ENCODE data around the gene PPP2R2D. TPM values are rescaled to one million over a fixed set of nuclear protein-coding genes. Genes with fewer than 3 reads are reported as not detected.

Gene PPP2R2D
- total and polyA plus RNA-seq, 5 experiments from 2014 or later = 22.7 to 49.6 (median 38.3) TPM

DNA sequence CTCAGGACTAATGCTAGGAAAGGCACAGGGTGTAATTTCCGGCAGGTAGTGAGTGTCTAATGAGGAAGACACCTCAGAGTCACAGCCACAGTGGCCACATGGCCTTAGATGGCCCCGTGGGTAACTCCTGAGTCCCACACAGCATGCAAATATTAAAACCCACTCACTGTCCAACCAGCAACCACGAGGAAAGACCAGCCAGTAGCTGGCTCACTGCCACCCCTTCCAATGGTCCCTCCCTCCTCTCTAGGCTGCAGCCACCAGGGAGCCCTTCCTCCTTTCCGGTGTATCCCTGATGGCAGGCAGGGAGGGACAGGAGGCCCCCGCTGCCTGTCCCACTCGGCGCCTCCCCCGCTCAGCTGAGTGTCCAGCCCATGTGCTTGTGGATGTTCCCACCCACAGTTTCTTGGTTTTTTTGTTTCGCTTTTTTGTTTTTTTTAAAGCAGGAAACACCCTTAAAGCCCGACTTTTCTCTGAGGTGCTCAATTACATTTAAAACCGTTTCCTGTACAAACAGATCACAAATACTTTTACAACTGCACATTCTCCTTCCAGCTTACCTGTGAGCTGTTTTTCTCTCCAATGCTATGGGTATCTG, 71.8 kb downstream of the PPP2R2D start:
- POLR2A ChIA-PET = interaction anchor here (0.5 to 3.7 kb wide), 11 partner anchors 8 to 78 kb away, joined by 3 to 29 read pairs (median 4); partner anchors contain the start of genes BNIP3 and PPP2R2D
- ATAC-seq = peak; percentile 72 to 78

GRCh38 chr10:131973160-131973951, 72.5 kb downstream of the PPP2R2D start:
- H3K27me3 Mint-ChIP-seq = no peaks in the 10 kb centered on the region
- H3K4me3 Mint-ChIP-seq = peak overlapping the region; percentile 78 to 98 (median 87)
- POLR2A ChIA-PET = interaction anchor here (0.5 to 3.7 kb wide), 11 partner anchors 8 to 79 kb away, joined by 3 to 29 read pairs (median 4); partner anchors contain the start of genes BNIP3 and PPP2R2D
- DNase-seq (peak in 4 of 10 donors; percentile 9 to 69 (median 30)), ATAC-seq (peak; percentile 67 to 74)
- H3K36me3 Mint-ChIP-seq = peaks cover 0 to 39% (median 7%) of the 10 kb centered on the region in 3 donors
- peak overlapping the region; percentile 85 to 95 (median 94) for H3K27ac Mint-ChIP-seq
- H3K4me1 Mint-ChIP-seq = peaks cover 55 to 90% (median 73%) of the 10 kb centered on the region in 4 donors
- no peaks in the 10 kb centered on the region for H3K9me3 Mint-ChIP-seq

More for the DNA sequence above, 71.8 kb downstream of the PPP2R2D start:
- H3K4me3 Mint-ChIP-seq = peak overlapping the region; percentile 78 to 98 (median 87)
- H3K27me3 Mint-ChIP-seq = no peaks in the 10 kb centered on the region
- peaks cover 0 to 41% (median 8%) of the 10 kb centered on the region in 3 donors for H3K36me3 Mint-ChIP-seq
- H3K4me1 Mint-ChIP-seq = peaks cover 51 to 82% (median 65%) of the 10 kb centered on the region in 4 donors
- no peaks in the 10 kb centered on the region for H3K9me3 Mint-ChIP-seq
- DNase-seq = peak in 8 of 10 donors; percentile 14 to 77 (median 40)
- H3K27ac Mint-ChIP-seq = peak overlapping the region; percentile 85 to 95 (median 94)

DNA sequence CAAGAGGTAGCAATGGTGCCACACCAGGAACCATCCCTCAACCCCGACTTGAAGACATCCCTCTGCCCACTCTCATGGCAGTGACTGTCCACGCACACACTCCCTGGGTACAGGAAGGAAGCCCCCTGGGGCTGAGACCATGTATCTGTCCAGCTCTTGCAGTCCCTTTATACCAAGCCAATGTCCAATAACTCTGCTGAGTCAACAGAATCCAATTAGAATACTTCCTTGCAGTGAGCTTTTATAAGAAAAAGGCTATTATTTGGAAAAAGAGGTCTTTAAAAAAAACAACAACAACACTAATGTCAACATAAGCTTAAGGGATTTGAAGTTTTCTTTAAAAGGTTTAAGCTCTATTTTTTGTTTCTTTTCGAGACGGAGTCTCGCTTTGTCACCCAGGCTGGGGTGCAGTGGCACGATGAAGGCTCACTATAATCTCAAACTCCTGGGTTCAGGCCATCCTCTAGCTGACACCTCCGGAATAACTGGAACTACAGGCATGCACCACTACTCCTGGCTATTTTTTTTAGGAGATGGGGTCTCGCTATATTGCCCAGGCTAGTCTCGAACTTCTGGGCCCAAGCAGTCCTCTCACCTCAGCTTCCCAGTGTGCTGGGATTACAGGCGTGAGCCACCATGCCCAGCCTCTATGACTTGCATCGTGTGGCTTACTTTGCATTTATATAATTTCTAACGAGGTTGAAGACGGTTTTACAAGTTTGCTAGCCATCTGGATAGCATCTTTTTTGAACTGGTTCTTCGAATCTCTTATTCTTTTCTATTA, 73.4 kb downstream of the PPP2R2D start:
- Mint-ChIP-seq H3K36me3 (peaks cover 0 to 31% (median 3%) of the 10 kb centered on the region in 3 donors), H3K4me3 (peak overlapping the region; percentile 57 to 98 (median 87)), H3K27me3 (no peaks in the 10 kb centered on the region)

GRCh38 chr10:131975003-131975402, 74.2 kb downstream of the PPP2R2D start:
- Mint-ChIP-seq H3K4me1 (peaks cover 63 to 97% (median 88%) of the 10 kb centered on the region in 4 donors), H3K4me3 (peak overlapping the region in 9 of 10 donors; percentile 7 to 97 (median 52)), H3K27ac (peak overlapping the region; percentile 75 to 95 (median 89)), H3K9me3 (no peaks in the 10 kb centered on the region), H3K27me3 (peaks cover 0 to 2% (median 0%) of the 10 kb centered on the region in 5 donors), H3K36me3 (peaks cover 0 to 23% (median 3%) of the 10 kb centered on the region in 3 donors)
- DNase-seq (peak in 1 of 10 donors; percentile 25), ATAC-seq (peak in 1 of 2 donors; percentile 26)
- POLR2A ChIA-PET = interaction anchor here (0.9 to 3.7 kb wide), 2 partner anchors 7 to 9 kb away, joined by 3 to 29 read pairs; partner anchors contain the start of gene BNIP3

More for the DNA sequence above, 73.4 kb downstream of the PPP2R2D start:
- H3K27ac Mint-ChIP-seq = peak overlapping the region; percentile 88 to 95 (median 94)
- no peaks in the 10 kb centered on the region for H3K9me3 Mint-ChIP-seq
- no peak for ATAC-seq
- DNase-seq = no peak
- POLR2A ChIA-PET = interaction anchor here (0.6 to 3.7 kb wide), 5 partner anchors 8 to 74 kb away, joined by 3 to 29 read pairs (median 6); partner anchors contain the start of genes BNIP3 and PPP2R2D
- H3K4me1 Mint-ChIP-seq = peaks cover 58 to 92% (median 81%) of the 10 kb centered on the region in 4 donors

- Mint-ChIP-seq H3K27me3 (peaks cover 0 to 2% (median 0%) of the 10 kb centered on the region in 5 donors), H3K27ac (peak overlapping the region; percentile 57 to 94 (median 88)), H3K4me1 (peaks cover 64 to 96% (median 92%) of the 10 kb centered on the region in 4 donors), H3K4me3 (peak overlapping the region in 7 of 10 donors; percentile 24 to 97 (median 52)), H3K36me3 (peaks cover 0 to 15% (median 3%) of the 10 kb centered on the region in 3 donors), H3K9me3 (no peaks in the 10 kb centered on the region)
- DNase-seq (no peak), ATAC-seq (no peak)
- POLR2A ChIA-PET = interaction anchor here (0.9 kb wide), 1 partner anchor 8 kb away, joined by 3 read pairs; no protein-coding TSS in a partner anchor
Measured at GRCh38 chr10:131975796-131976195, 75.0 kb downstream of the PPP2R2D start.

DNA sequence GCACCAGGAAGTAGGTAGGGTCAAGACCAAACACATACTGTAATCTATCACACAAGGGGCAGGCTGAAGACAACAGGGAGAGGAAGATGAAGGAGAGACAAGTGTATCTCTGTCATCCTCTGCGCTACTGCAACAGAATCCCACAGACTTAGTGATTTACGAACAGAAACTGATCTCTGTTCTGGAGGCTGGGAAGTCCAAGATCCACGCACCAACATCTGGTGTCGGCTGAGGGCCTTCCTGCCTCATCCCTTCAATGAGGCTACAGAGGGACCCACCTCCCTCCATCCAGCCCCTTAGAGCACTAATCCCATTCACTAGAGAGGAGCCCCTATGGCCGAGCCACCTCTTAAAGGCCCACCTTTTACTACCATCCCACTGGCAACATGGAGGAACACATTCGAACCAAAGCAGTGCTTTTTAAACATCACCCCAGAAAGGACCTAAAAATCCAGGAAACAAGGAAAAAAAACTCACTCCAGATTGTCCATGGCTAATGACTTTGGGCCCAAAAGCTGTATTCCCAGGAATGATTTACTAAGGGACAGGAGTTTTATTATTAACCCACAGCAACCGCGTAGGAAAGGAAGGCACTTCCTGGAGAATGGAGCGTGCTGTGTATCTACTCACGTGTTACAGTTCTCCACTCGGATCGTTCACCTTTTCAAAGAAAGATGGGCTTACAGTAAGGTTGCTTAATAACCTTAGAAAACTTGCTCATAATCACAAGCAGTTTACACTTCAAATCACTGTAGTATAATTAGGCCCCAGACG, 76.7 kb downstream of the PPP2R2D start:
- peaks cover 57 to 85% (median 81%) of the 10 kb centered on the region in 4 donors for H3K4me1 Mint-ChIP-seq
- POLR2A ChIA-PET = no interaction called here
- peaks cover 0 to 7% (median 0%) of the 10 kb centered on the region in 3 donors for H3K36me3 Mint-ChIP-seq
- peaks cover 0 to 2% (median 0%) of the 10 kb centered on the region in 5 donors for H3K27me3 Mint-ChIP-seq
- peak overlapping the region; percentile 69 to 94 (median 90) for H3K27ac Mint-ChIP-seq
- DNase-seq = no peak
- peak overlapping the region; percentile 19 to 97 (median 55) for H3K4me3 Mint-ChIP-seq
- ATAC-seq = no peak
- no peaks in the 10 kb centered on the region for H3K9me3 Mint-ChIP-seq

DNA sequence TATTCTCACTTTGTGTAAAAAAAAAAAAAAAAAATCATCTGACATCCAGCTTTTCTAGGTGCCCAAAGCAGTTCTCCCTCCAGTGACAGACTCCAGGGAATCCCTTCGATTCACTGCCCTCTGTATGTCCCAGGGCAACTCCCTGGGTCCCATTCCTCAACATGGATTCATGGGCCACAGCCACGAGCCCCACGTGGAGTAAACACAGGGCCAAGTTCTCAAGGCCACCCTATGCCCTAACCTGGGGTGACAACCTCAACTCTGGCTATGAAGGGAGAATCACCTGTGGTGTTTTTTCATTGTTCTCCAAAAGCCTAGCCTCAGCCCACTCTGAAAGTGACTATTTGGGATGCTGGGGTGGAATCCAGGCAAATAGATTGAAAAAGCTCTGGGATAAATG, 77.6 kb downstream of the PPP2R2D start:
- peak overlapping the region in 9 of 10 donors; percentile 69 to 94 (median 87) for H3K27ac Mint-ChIP-seq
- no peaks in the 10 kb centered on the region for H3K9me3 Mint-ChIP-seq
- H3K27me3 Mint-ChIP-seq = peaks cover 0 to 2% (median 0%) of the 10 kb centered on the region in 5 donors
- ATAC-seq (no peak), DNase-seq (no peak)
- H3K36me3 Mint-ChIP-seq = peaks cover 0 to 2% (median 0%) of the 10 kb centered on the region in 3 donors
- H3K4me1 Mint-ChIP-seq = peaks cover 49 to 80% (median 77%) of the 10 kb centered on the region in 4 donors
- H3K4me3 Mint-ChIP-seq = peak overlapping the region in 7 of 10 donors; percentile 12 to 97 (median 47)
- POLR2A ChIA-PET = interaction anchor here (1.4 kb wide), 1 partner anchor 73 kb away, joined by 3 read pairs; no protein-coding TSS in a partner anchor

DNA sequence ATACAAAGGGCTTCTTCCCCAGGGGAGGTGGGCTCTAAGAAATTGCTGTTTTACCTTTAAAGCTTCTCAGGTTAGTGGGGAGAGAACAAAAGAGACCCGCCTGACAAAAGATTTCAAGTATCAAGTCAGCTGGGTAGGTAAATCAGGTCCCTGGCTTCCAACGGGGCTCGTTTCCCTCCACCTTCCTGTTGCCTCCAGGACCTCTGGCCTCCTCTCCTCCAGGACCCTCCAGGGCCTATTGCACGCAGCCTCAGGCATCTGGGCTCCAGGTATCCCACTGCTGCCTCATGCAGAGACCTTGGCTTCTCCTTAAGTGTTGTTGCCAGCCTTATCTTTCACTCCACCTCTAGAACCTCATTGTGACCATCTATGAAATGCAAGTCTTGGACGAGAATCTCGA, 78.0 kb downstream of the PPP2R2D start:
- H3K9me3 Mint-ChIP-seq = no peaks in the 10 kb centered on the region
- H3K4me3 Mint-ChIP-seq = peak overlapping the region; percentile 62 to 84 (median 80)
- ATAC-seq (no peak), DNase-seq (no peak)
- H3K27me3 Mint-ChIP-seq = peaks cover 0 to 2% (median 0%) of the 10 kb centered on the region in 5 donors
- POLR2A ChIA-PET = interaction anchor here (1.4 kb wide), 1 partner anchor 74 kb away, joined by 3 read pairs; no protein-coding TSS in a partner anchor
- H3K27ac Mint-ChIP-seq = peak overlapping the region in 9 of 10 donors; percentile 53 to 94 (median 88)
- peaks cover 0 to 2% (median 0%) of the 10 kb centered on the region in 3 donors for H3K36me3 Mint-ChIP-seq
- H3K4me1 Mint-ChIP-seq = peaks cover 45 to 76% (median 73%) of the 10 kb centered on the region in 4 donors

GRCh38 chr10:131979336-131979735, 78.5 kb downstream of the PPP2R2D start:
- peak overlapping the region; percentile 53 to 93 (median 87) for H3K27ac Mint-ChIP-seq
- no peak for DNase-seq
- peak overlapping the region; percentile 62 to 84 (median 80) for H3K4me3 Mint-ChIP-seq
- peaks cover 0 to 2% (median 0%) of the 10 kb centered on the region in 3 donors for H3K36me3 Mint-ChIP-seq
- POLR2A ChIA-PET = interaction anchor here (1.4 kb wide), 1 partner anchor 74 kb away, joined by 3 read pairs; no protein-coding TSS in a partner anchor
- peaks cover 0 to 2% (median 0%) of the 10 kb centered on the region in 5 donors for H3K27me3 Mint-ChIP-seq
- peaks cover 42 to 71% (median 68%) of the 10 kb centered on the region in 4 donors for H3K4me1 Mint-ChIP-seq
- no peak for ATAC-seq
- no peaks in the 10 kb centered on the region for H3K9me3 Mint-ChIP-seq

DNA sequence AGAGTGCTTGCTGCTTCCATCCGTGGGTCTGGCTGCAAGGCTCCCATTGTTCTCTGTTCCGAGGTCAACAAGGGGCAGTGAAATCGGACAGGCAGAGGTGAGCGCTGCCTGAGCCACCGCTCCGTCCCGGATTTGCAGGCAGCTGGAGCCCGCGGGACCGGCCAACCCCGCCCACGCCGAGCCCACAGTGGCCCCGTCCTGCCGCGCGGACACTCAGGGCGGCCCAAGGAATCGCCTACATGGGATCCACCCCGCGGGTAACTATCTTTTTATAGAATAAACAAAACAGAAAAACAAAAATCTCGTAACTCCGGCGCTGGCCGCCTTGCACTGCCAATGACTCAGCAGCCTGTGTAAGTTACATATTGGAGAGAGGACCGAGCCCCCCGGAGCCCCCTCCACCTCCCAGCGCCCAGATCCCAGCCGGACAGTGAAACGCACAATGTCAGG, 79.0 kb downstream of the PPP2R2D start:
- Mint-ChIP-seq H3K4me3 (peak overlapping the region; percentile 62 to 84 (median 80)), H3K9me3 (no peaks in the 10 kb centered on the region), H3K4me1 (peaks cover 40 to 66% (median 63%) of the 10 kb centered on the region in 4 donors), H3K27me3 (peaks cover 0 to 2% (median 0%) of the 10 kb centered on the region in 5 donors), H3K36me3 (peaks cover 0 to 2% (median 0%) of the 10 kb centered on the region in 3 donors), H3K27ac (peak overlapping the region; percentile 53 to 93 (median 86))
- DNase-seq (no peak), ATAC-seq (no peak)
- POLR2A ChIA-PET = interaction anchor here (2.9 kb wide), 1 partner anchor 79 kb away, joined by 14 read pairs; the partner anchor contains the start of gene PPP2R2D
